VCaP (cell line): ENCODE data around the gene ZNF649.

Source experiments
- H3K27ac ChIP-seq: fragments of 450-650 bp; 2 replicates; pipeline ENCODE4 v1.5.1; 2017
- TF ChIP-seq, protein P1 (sequence below): fragments of 450-650 bp; conservative IDR thresholded peaks from 2 replicates; pipeline ENCODE4 v1.5.1; 2017; ENCODE audit warnings: mild to moderate bottlenecking, moderate library complexity

ZNF649 gene

DNA sequence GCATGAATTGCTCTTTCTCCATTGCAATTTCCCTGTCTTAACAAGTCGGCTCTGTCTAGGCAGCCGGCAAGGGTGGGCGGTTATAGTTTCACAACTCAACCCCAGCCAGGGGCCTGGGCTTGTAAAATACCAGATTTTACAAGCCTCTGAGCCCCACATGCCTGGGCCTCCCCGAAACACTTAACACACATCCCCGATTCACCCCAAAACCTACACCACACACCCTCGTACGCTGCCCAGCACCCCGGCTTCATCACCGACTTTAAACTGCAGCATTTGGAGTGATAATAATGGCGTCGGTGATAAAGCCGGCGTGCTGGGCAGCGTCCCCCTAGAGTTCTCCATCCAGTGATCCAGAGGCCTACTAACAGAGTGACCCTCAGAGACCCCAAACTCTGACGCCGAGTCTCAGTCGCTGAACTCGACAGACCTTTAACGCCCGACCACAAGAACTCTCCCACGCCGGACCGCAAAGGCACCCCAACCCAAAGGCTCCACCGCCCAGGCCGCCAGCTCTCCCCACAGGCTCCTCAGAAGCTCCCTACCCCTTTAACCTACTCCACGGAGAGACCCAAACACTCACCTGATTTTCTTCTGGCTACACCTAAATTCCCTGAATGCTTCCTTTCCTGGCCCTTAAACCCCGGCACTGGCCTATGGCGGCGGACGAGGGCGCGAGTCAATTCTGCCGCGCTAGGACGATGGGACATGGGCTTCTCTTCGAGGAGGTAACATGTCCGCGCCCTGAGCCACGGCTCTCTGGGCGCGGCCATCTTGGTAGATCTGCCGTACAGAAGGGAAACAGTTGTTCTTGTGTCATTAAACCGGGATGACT, at the start of gene ZNF649:
ZNF649 (minus strand) TSS at position 687 of the 835 bp plus-strand sequence. CDS start 4,910 bp downstream, outside the sequence.
- TF ChIP-seq, protein P1, sequence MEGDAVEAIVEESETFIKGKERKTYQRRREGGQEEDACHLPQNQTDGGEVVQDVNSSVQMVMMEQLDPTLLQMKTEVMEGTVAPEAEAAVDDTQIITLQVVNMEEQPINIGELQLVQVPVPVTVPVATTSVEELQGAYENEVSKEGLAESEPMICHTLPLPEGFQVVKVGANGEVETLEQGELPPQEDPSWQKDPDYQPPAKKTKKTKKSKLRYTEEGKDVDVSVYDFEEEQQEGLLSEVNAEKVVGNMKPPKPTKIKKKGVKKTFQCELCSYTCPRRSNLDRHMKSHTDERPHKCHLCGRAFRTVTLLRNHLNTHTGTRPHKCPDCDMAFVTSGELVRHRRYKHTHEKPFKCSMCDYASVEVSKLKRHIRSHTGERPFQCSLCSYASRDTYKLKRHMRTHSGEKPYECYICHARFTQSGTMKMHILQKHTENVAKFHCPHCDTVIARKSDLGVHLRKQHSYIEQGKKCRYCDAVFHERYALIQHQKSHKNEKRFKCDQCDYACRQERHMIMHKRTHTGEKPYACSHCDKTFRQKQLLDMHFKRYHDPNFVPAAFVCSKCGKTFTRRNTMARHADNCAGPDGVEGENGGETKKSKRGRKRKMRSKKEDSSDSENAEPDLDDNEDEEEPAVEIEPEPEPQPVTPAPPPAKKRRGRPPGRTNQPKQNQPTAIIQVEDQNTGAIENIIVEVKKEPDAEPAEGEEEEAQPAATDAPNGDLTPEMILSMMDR, result peak; percentile 24; the same call in 1 of the 2 replicates
- peak within 1 kb of the TSS; percentile 100 for H3K27ac ChIP-seq

DNA sequence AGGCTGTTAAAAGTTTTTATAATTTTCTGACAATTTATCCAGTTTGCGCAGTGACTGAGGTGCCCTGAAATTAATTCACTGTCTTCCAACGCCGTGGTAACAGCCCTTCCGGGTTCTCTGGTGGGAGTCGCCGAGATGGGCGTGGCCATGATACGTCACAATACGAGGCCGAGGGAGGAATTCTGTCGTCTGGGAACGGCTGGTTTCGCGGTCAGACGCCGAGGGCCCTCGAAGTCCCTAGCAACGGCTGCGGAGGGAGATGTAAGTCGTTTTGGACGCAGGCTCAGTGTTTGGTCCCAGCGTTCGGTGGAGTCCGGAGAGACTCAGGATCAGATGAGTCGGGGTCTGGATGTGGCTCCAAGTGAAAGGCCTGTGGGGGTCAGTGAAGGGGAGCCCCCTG, 44.2 kb upstream of the ZNF649 start:
- TF ChIP-seq, protein P1, result no peak
- H3K27ac ChIP-seq, result peak overlapping the region; percentile 9; the same call in 1 of the 2 replicates

GRCh38 chr19:51946602-51947001, 41.8 kb upstream of the ZNF649 start:
- TF ChIP-seq, protein P1, result no peak
- H3K27ac ChIP-seq, result no peak overlapping the region

GRCh38 chr19:51944798-51945552, 40.2 kb upstream of the ZNF649 start:
- H3K27ac ChIP-seq, result no peak overlapping the region
- TF ChIP-seq, protein P1, result no peak

GRCh38 chr19:51938936-51939335, 34.1 kb upstream of the ZNF649 start:
- TF ChIP-seq, protein P1, result no peak
- H3K27ac ChIP-seq, result no peak overlapping the region

DNA sequence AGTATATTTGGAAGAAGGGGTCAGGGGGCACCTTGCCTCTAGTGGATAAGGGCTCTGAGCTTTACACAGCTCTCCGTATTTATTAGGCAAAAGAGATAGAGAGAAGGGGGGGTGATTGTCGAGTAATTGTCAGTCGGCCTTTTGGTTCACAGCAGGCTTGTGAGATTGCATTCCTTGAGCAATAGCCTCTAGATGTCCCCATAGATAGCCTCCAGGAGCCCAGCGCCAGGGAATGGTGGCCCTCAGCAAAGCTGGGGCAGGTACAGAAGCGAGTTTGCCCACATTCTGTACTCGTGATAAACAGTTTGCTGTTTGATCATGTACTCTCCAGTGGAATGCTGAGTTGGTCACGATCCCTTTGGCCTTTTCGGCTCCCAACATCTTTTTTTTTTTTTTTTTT, 27.1 kb upstream of the ZNF649 start:
- TF ChIP-seq, protein P1, result peak; percentile 70
- peak overlapping the region; percentile 98 for H3K27ac ChIP-seq

DNA sequence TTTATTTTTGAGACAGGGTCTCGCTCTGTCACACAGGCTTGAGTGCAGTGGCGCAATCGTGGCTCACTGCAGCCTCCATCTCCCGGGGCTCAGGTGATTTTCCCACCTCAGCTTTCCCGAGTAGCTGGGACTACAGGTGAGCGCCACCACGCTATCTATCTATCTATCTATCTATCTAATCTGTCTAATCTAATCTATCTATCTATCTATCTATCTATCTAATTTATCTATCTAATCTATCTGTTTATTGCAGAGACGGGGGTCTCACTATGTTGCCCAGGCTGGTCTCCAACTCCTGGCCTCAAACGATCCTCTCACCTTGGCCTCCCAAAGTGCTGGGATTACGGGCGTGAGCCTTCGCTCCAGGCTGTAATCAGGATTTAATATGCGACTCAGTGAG, 23.0 kb upstream of the ZNF649 start:
- TF ChIP-seq, protein P1, result no peak
- H3K27ac ChIP-seq, result peak overlapping the region; percentile 98
